B cell (primary cell): Measurements from ENCODE around the gene IRX5. TPM values are rescaled to one million over a fixed set of nuclear protein-coding genes. Genes with fewer than 3 reads are reported as not detected.

Source experiments
- ATAC-seq: fragments of 200-7000 bp; cut with Tn5 transposase; one replicate; pipeline ENCODE4 v1.10.0; 2021; ENCODE audit warnings: low read depth, mild to moderate bottlenecking, moderate number of reproducible peaks, moderate library complexity
- CTCF ChIA-PET: fragments of 350-600 bp; sonication (Branson Sonifier 250); formaldehyde crosslinking; loops from one replicate; lab custom pipeline; 2021; ENCODE audit warnings: antibody characterized with exemption, inconsistent platforms; lab: Charles Lee
- POLR2A ChIA-PET: fragments of 350-600 bp; sonication (Branson Sonifier 250); formaldehyde crosslinking; loops from one replicate; lab custom pipeline; 2021; ENCODE audit warnings: antibody characterized with exemption; lab: Charles Lee
- DNase-seq: peaks from one replicate; pipeline ENCODE4 v3.0.0; 2013
- H2AFZ ChIP-seq: 2 replicates; pipeline ENCODE4 v1.6.1; 2012; ENCODE audit warnings: mild to moderate bottlenecking, low read depth, low read length; ENCODE audit not compliant: insufficient read depth, poor library complexity, severe bottlenecking
- H3K27ac ChIP-seq, 2 donors: 1 replicate in 1 of 2; 2 replicates in 1 of 2; pipeline ENCODE4 v1.5.1; 2012 to 2013; ENCODE audit warnings: low read length in 2 of 2, mild to moderate bottlenecking in 2 of 2, moderate library complexity in 1 of 2
- H3K27me3 ChIP-seq, 4 experiments: fragments of 200-600 bp in 1 of 4; sonication (generic) in 1 of 4; replicated peaks in 1 of 4; 1 replicate in 2 of 4; 2 replicates in 2 of 4; pipeline versions ENCODE4 v1.6.1 to v1.7.0; 2013 to 2016; ENCODE audit warnings: low read length in 3 of 4, mild to moderate bottlenecking in 2 of 4, mixed read lengths in 1 of 4, moderate library complexity in 1 of 4; ENCODE audit not compliant: insufficient read depth in 4 of 4, control insufficient read depth in 3 of 4; ENCODE audit errors: control extremely low read depth in 1 of 4
- H3K36me3 ChIP-seq, 2 experiments: replicated peaks in 1 of 2; 1 replicate in 1 of 2; 2 replicates in 1 of 2; pipeline versions ENCODE4 v1.6.1 to v1.7.1; 2013; ENCODE audit warnings: low read length in 1 of 2; ENCODE audit not compliant: insufficient read depth in 2 of 2, control insufficient read depth in 1 of 2; ENCODE audit errors: control extremely low read depth in 1 of 2, extremely low read depth in 1 of 2
- H3K4me1 ChIP-seq, 2 donors: fragments of 200-600 bp in 1 of 2; sonication (generic) in 1 of 2; 1 replicate in 1 of 2; 2 replicates in 1 of 2; pipeline versions ENCODE4 v1.5.1 to v1.6.1; 2013 to 2017; ENCODE audit warnings: low read length in 2 of 2; ENCODE audit not compliant: control insufficient read depth in 2 of 2, insufficient read depth in 2 of 2
- H3K4me2 ChIP-seq: replicated peaks from 2 replicates; pipeline ENCODE3; 2012; ENCODE audit warnings: mild to moderate bottlenecking, low read depth, low read length; ENCODE audit not compliant: poor library complexity, severe bottlenecking
- H3K4me3 ChIP-seq, 5 experiments: fragments of 200-600 bp in 1 of 5; sonication (generic) in 1 of 5; 1 replicate in 3 of 5; 2 replicates in 2 of 5; pipeline versions ENCODE4 v1.5.1 to v1.7.0; 2011 to 2016; ENCODE audit warnings: low read length in 4 of 5, mild to moderate bottlenecking in 4 of 5, low read depth in 2 of 5, control low read depth in 1 of 5, moderate library complexity in 1 of 5; ENCODE audit not compliant: insufficient read depth in 1 of 5; ENCODE audit errors: control extremely low read depth in 1 of 5, extremely low read depth in 1 of 5
- H3K79me2 ChIP-seq: fragments of 200-600 bp; sonication (generic); one replicate; pipeline ENCODE4 v1.6.0; 2016; ENCODE audit warnings: low read length; ENCODE audit not compliant: control insufficient read depth, insufficient read depth
- H3K9ac ChIP-seq: fragments of 200-600 bp; sonication (generic); 2 replicates; pipeline ENCODE4 v1.6.1; 2017; ENCODE audit warnings: mild to moderate bottlenecking, low read length, moderate library complexity
- H3K9me3 ChIP-seq, 3 donors: one replicate each; pipeline versions ENCODE4 v1.6.1 to v1.7.1; 2013; ENCODE audit warnings: low read length in 2 of 3; ENCODE audit not compliant: control insufficient read depth in 2 of 3, insufficient read depth in 1 of 3; ENCODE audit errors: control extremely low read depth in 1 of 3
- H4K20me1 ChIP-seq: 2 replicates; pipeline ENCODE4 v1.6.0; 2012; ENCODE audit warnings: mild to moderate bottlenecking, low read length; ENCODE audit not compliant: insufficient read depth, control insufficient read depth, poor library complexity, severe bottlenecking
- H3K27ac Mint-ChIP-seq: one replicate; pipeline ENCODE4 v1.8.0; 2021; ENCODE audit warnings: mixed read lengths
- H3K27me3 Mint-ChIP-seq: one replicate; pipeline ENCODE4 v1.8.0; 2021; ENCODE audit warnings: mixed read lengths
- H3K4me1 Mint-ChIP-seq: one replicate; pipeline ENCODE4 v1.8.0; 2021; ENCODE audit warnings: mixed read lengths
- H3K4me3 Mint-ChIP-seq: one replicate; pipeline ENCODE4 v1.8.0; 2021; ENCODE audit warnings: mixed read lengths
- H3K9me3 Mint-ChIP-seq: one replicate; pipeline ENCODE4 v1.8.0; 2022; ENCODE audit warnings: mixed read lengths; ENCODE audit not compliant: insufficient read depth
- CTCF ChIP-seq: fragments of 200-600 bp; IDR thresholded peaks from one replicate; pipeline ENCODE4 v1.8.0; 2022; ENCODE audit warnings: antibody characterized with exemption, mild to moderate bottlenecking
- EZH2 ChIP-seq: IDR thresholded peaks from 2 replicates; pipeline ENCODE4 v1.6.1; 2012; ENCODE audit warnings: borderline replicate concordance, low read depth, mild to moderate bottlenecking, moderate library complexity, low read length; ENCODE audit not compliant: insufficient read depth, poor library complexity, severe bottlenecking
- WGBS: methylation state at CpG from one replicate; pipeline ENCODE4 v1.1.5; 2013; ENCODE audit warnings: missing lambda C conversion rate; ENCODE audit not compliant: insufficient coverage; 5-methylcytosine and 5-hydroxymethylcytosine counted together
- intact Hi-C: fragments of 100-400 bp; cut with micrococcal nuclease; formaldehyde crosslinking; loops from one replicate; pipeline ENCODE4 v1.10.0; 2022
- polyA minus RNA-seq: library from RNA; depleted of rRNA, polyadenylated mRNA; stranded (reverse); fragments of >200 nt; gene quantifications from 2 replicates; pipeline ENCODE4 v1.2.3, GENCODE V29; 2012
- polyA plus RNA-seq: library from polyadenylated mRNA; depleted of rRNA; stranded (reverse); fragments of >200 nt; gene quantifications from 2 replicates; pipeline ENCODE4 v1.2.3, GENCODE V29; 2012
- total RNA-seq, 2 donors: library from RNA; stranded (reverse); fragments of 120-200 nt in 1 of 2; gene quantifications; 1 replicate in 1 of 2; 2 replicates in 1 of 2; pipeline versions ENCODE4 v1.2.3 to v1.2.4, GENCODE V29; 2013 to 2022

IRX5 gene
- not detected in 2 replicates for total RNA-seq
- total RNA-seq (2013), result 0.09 TPM
- polyA plus RNA-seq, result 0.12 TPM in 1 of 2 replicates, not detected in the other
- 0.21 and 0.34 TPM in 2 replicates for polyA minus RNA-seq

GRCh38 chr16:54930005-54930868 lies at the start of gene IRX5:
Gene IRX5, plus strand, starts transcription at chr16:54930865. Its CDS starts 334 bp downstream, at chr16:54931199.
- CTCF ChIA-PET, result no interaction called here
- H3K4me1 Mint-ChIP-seq, result peaks cover 31% of the 10 kb centered on the region
- intact Hi-C loops, result no loop called here
- H3K9ac ChIP-seq, result peak within 1 kb of the TSS; percentile 53
- H3K27ac Mint-ChIP-seq, result peak within 1 kb of the TSS; percentile 51
- ATAC-seq (no peak), DNase-seq (peak; percentile 50)
- peaks cover 3% of the 10 kb centered on the region for H3K9me3 Mint-ChIP-seq
- H3K79me2 ChIP-seq, result no peaks in the 10 kb centered on the region
- no peak within 1 kb of the TSS for H3K27ac ChIP-seq
- H3K27me3 Mint-ChIP-seq, result peaks cover 61% of the 10 kb centered on the region
- H3K27me3 ChIP-seq, result peaks cover 0 to 74% (median 54%) of the 10 kb centered on the region in 4 experiments
- 4% methylated on average over 48 of the region's 71 CpGs for WGBS
- H3K4me3 ChIP-seq, result peak within 1 kb of the TSS; percentile 35 to 78 (median 58)
- peak within 1 kb of the TSS; percentile 92 for H3K4me2 ChIP-seq
- peaks cover 31 to 49% of the 10 kb centered on the region in 2 donors for H3K4me1 ChIP-seq
- no peaks in the 10 kb centered on the region for H3K36me3 ChIP-seq
- H3K4me3 Mint-ChIP-seq, result peak within 1 kb of the TSS; percentile 93
- POLR2A ChIA-PET, result no interaction called here
- peak; percentile 40 for TF ChIP-seq EZH2
- no peak for TF ChIP-seq CTCF
- peaks cover 2 to 47% (median 19%) of the 10 kb centered on the region in 3 donors for H3K9me3 ChIP-seq
- peak within 1 kb of the TSS; percentile 74 for H2AFZ ChIP-seq
- H4K20me1 ChIP-seq, result no peaks in the 10 kb centered on the region

GRCh38 chr16:54882556-54882955 lies 48.1 kb upstream of the IRX5 start:
- no peaks in the 10 kb centered on the region for H3K4me1 ChIP-seq
- ChIA-PET CTCF (no interaction called here), POLR2A (no interaction called here)
- H3K27me3 Mint-ChIP-seq, result peaks cover 3% of the 10 kb centered on the region
- no peak overlapping the region for H3K9ac ChIP-seq
- H2AFZ ChIP-seq, result no peak overlapping the region
- no peak overlapping the region for H3K27ac Mint-ChIP-seq
- H3K4me3 ChIP-seq, result no peak overlapping the region
- no peak overlapping the region for H3K4me2 ChIP-seq
- H4K20me1 ChIP-seq, result no peaks in the 10 kb centered on the region
- H3K9me3 ChIP-seq, result peaks cover 0 to 8% (median 2%) of the 10 kb centered on the region in 3 donors
- H3K4me3 Mint-ChIP-seq, result no peak overlapping the region
- peaks cover 3% of the 10 kb centered on the region for H3K9me3 Mint-ChIP-seq
- no peaks in the 10 kb centered on the region for H3K4me1 Mint-ChIP-seq
- DNase-seq (no peak), ATAC-seq (no peak)
- H3K79me2 ChIP-seq, result no peaks in the 10 kb centered on the region
- WGBS, result 36% methylated on average over 2 of the region's 2 CpGs
- peaks cover 0 to 5% (median 0%) of the 10 kb centered on the region in 4 experiments for H3K27me3 ChIP-seq
- intact Hi-C loops, result no loop called here
- H3K27ac ChIP-seq, result no peak overlapping the region
- TF ChIP-seq CTCF, result no peak
- TF ChIP-seq EZH2, result no peak
- H3K36me3 ChIP-seq, result no peaks in the 10 kb centered on the region
